GM23338 (cell line): ENCODE measurements around the gene TRIM15.

Source experiments
- CREB1 ChIP-seq: fragments of 250-450 bp; sonication (Bioruptor Pico); IDR thresholded peaks from 2 replicates; pipeline ENCODE4 v1.5.0; 2020; ENCODE audit warnings: low read depth, mild to moderate bottlenecking, moderate library complexity
- EZH2 ChIP-seq: fragments of 200-600 bp; sonication (generic); IDR thresholded peaks from one replicate; pipeline ENCODE4 v1.8.0; 2017; ENCODE audit warnings: antibody characterized with exemption, mild to moderate bottlenecking, low read depth; ENCODE audit not compliant: unreplicated experiment
- TF ChIP-seq, protein P1 (sequence below), 2 experiments: fragments of 200-600 bp in 1 of 2; sonication (generic) in 1 of 2; conservative IDR thresholded peaks; 2 replicates each; pipeline versions ENCODE4 v1.5.1 to v1.6.1; 2016 to 2017; ENCODE audit warnings: antibody characterized with exemption in 2 of 2, low read depth in 2 of 2, mild to moderate bottlenecking in 2 of 2, moderate library complexity in 1 of 2

DNA sequence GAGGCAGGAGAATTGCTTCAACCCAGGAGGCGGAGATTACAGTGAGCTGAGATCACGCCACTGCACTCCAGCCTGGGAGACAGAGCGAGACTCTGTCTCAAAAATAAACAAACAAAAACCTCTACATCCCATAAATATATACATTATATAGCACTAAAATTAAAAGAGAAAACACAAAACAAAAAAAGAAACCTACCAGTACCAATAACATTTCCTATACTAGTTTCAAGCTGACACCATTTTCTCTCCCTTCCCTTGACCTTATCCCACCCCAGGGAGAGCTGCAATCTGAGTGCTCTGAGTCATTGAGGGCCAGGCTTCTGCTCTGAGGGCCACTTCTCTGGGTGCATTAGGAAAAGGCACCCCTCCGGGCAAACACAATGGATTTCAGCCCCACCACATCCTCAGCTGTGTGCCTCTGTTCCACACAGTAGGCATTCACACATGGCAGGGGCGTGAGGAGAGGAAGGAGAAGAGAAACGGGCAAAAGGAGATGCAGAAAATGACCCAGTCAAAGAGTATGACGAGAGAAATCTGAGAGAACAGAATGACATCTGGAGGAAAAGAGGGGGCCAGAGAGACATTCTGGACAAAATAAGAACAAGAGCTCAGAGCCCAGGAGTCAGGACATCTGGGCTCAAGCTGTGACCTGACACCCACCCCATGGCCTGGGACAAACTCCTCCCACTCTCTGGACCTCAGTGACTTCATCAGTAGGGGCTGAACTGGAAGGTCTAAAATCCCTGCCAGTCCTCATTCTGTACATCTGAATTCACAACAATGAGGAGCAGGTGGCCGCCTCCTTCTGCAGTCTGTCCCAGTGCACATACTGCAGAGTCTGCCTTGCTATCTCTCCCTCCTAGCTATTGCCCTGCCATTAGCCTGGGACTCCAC, 31.7 kb downstream of the TRIM15 start:
- TF ChIP-seq EZH2 (no peak), CREB1 (CRISPR knock-in tag) (no peak)
- TF ChIP-seq, protein P1, sequence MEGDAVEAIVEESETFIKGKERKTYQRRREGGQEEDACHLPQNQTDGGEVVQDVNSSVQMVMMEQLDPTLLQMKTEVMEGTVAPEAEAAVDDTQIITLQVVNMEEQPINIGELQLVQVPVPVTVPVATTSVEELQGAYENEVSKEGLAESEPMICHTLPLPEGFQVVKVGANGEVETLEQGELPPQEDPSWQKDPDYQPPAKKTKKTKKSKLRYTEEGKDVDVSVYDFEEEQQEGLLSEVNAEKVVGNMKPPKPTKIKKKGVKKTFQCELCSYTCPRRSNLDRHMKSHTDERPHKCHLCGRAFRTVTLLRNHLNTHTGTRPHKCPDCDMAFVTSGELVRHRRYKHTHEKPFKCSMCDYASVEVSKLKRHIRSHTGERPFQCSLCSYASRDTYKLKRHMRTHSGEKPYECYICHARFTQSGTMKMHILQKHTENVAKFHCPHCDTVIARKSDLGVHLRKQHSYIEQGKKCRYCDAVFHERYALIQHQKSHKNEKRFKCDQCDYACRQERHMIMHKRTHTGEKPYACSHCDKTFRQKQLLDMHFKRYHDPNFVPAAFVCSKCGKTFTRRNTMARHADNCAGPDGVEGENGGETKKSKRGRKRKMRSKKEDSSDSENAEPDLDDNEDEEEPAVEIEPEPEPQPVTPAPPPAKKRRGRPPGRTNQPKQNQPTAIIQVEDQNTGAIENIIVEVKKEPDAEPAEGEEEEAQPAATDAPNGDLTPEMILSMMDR (conservative IDR thresholded peaks at IDR 0.05; ENCODE audit: low read depth in 2 of 2), result no peak
